Measurements from ENCODE around the gene SNAPC2.
"Not testable (repeated sequence)": the region's sequence is repeated elsewhere in the genome, so short reads cannot be mapped to it uniquely, and the experiment has no call there.

The SNAPC2 gene

DNA sequence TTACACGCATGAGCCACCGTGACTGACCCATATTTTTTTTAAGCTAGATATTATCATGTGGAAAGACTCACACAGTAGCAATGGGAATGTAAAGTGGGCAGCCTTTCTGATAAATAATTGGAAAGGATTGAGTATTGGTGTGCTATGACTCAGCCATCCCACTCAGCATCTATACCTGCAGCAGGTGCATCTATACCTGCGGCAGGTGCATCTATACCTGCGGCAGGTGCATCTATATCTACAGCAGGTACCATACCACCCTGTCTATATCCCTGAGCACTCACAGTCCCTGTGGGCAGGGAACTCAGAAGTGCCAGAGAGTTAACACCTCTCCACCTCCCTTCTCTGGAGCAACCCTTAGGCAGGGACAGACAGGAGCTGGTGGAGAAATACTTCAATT is 37.0 kb upstream of the SNAPC2 start:
- TF ChIP-seq, protein P1, sequence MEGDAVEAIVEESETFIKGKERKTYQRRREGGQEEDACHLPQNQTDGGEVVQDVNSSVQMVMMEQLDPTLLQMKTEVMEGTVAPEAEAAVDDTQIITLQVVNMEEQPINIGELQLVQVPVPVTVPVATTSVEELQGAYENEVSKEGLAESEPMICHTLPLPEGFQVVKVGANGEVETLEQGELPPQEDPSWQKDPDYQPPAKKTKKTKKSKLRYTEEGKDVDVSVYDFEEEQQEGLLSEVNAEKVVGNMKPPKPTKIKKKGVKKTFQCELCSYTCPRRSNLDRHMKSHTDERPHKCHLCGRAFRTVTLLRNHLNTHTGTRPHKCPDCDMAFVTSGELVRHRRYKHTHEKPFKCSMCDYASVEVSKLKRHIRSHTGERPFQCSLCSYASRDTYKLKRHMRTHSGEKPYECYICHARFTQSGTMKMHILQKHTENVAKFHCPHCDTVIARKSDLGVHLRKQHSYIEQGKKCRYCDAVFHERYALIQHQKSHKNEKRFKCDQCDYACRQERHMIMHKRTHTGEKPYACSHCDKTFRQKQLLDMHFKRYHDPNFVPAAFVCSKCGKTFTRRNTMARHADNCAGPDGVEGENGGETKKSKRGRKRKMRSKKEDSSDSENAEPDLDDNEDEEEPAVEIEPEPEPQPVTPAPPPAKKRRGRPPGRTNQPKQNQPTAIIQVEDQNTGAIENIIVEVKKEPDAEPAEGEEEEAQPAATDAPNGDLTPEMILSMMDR (IDR thresholded peaks at IDR 0.05), result no peak
- no peak for TF ChIP-seq ZFX (IDR thresholded peaks at IDR 0.05; ENCODE audit: borderline replicate concordance)
- H3K27ac ChIP-seq, result no peak overlapping the region

DNA sequence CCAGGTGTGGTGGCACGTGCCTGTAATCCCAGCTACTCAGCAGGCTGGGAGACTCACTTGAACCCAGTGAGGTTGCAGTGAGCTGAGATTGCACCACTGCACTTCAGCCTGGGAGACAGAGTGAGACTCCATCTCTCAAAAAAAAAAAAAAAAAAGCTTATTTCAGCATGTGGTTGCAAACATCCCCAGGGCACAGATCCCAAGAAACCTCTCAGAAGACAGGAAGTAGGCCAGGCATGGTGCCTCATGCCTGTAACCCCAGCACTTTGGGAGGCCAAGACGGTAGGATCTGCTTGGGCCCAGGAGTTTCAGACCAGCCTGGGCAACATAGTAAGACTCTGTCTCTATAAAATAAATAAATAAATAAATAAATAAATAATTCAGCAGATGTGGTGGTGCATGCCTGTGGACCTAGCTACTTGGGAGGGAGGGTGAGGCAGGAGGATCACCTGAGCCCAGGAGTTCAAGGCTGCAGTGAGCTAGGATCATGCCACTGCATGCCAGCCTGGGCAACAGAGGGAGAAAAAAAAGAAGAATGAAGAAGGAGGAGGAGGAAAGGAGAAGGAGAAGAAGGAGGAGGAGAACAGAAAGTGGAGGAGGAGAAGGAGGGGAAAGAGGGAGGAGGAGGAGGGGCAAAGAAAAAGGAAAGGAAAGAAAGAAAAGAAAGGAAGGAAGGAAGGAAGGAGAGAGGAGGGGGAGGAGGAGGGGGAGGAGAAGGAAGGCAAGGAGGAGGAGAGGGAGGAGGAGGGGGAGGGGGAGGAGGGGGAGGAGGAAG is 36.2 kb upstream of the SNAPC2 start:
- H3K27ac ChIP-seq, result no peak overlapping the region
- TF ChIP-seq ZFX (IDR thresholded peaks at IDR 0.05; ENCODE audit: borderline replicate concordance), result no peak
- TF ChIP-seq, protein P1 (IDR thresholded peaks at IDR 0.05), result no peak

DNA sequence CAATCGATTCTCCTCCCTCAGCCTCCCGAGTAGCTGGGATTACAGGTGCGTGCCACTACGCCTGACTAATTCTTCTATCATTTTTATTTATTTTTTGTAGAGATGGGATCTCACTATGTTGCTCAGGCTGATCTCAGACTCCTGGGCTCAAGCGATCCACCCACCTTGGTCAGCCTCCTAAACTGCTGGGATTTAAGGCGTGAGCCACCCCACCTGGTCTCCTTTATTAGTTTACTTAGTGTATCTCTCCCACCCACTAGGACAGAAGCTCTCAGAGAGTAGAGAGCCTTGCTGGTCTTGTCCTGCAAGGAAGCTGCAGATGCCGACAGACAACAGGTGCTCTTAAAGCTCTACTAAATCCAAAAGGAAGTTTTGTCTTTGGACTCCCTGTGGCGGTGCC is 34.3 kb upstream of the SNAPC2 start:
- no peak for TF ChIP-seq ZFX (IDR thresholded peaks at IDR 0.05; ENCODE audit: borderline replicate concordance)
- TF ChIP-seq, protein P1 (IDR thresholded peaks at IDR 0.05), result no peak

DNA sequence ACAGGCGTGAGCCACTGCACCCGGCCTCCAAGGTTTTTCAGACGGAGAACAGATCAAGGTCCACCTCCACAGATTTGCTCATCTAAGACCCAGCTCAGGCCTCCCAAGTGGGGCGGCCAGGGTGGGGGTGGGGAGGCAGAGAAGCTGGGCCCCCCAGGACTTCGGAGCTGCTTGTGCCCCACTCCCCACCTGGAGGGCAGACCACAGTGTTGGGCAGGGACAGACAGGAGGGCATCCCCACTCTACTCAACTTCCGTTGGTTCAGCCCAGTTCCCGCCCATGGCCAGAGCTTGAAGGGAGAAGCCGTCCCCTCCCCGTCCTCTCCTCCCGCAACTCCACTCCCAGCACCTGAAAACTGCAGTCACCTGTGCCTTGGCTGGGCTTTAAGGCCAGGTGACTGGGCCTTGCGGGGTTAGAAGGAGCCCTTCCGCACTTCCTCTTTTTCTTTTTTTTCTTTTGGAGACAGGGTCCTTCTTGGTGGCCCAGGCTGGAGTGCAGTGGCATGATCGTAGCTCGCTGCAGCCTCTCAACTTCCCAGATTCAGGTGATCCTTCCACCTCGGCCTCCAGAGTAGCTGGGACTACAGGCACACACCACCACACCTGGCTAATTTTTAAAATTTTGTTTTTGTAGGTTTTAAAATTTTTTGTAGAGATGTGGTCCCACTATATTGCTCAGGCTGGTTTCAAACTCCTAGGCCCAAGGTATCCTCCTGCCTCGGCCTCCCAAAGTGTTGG is 32.6 kb upstream of the SNAPC2 start:
- TF ChIP-seq, protein P1 (IDR thresholded peaks at IDR 0.05), result no peak
- no peak for TF ChIP-seq ZFX (IDR thresholded peaks at IDR 0.05; ENCODE audit: borderline replicate concordance)
- H3K27ac ChIP-seq, result no peak overlapping the region

More for the DNA sequence above, 34.3 kb upstream of the SNAPC2 start:
- H3K27ac ChIP-seq, result no peak overlapping the region

DNA sequence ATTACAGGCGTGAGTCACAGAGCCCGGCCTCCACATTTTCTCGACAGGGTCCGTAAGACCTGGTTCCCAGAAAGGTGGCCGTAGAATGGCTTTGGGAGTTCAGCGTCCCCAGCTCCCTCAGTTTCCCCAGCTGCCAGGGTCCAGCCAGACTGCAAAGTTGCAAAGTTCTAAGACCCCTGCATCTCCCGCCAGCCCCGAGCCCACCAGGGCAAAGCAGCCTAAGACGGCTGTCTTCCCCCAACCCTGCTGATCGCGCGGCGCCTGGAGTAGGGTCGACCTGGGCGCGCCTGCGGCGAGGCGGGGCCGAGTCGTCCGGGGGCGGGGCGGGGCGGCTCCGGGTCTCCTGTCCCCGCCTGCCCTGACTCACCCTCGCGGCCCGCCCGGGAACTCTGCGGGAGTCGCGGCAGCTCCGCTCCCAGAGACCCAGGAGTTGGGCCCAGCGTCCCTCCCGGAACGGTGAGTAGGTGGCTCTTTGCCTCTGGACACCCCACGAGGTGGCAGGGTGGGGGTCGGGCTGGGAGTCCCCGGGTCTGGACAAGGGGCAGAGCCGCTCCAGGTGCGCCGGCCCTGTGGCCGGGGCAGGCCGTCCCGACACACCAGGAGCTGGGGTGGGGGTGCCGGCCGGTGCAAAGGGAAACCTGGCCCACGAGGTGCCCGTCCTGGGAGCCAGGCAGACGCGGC is 31.9 kb upstream of the SNAPC2 start, which contains the start of gene LRRC8E:
TSS of gene LRRC8E (plus strand) at position 366 of the 681 bp plus-strand sequence. CDS start 7,094 bp downstream, outside the sequence.
- no peak for TF ChIP-seq ZFX (IDR thresholded peaks at IDR 0.05; ENCODE audit: borderline replicate concordance)
- TF ChIP-seq, protein P1 (IDR thresholded peaks at IDR 0.05), result no peak
- H3K27ac ChIP-seq, result peak within 1 kb of the TSS; percentile 36; the same call in 1 of the 2 replicates

DNA sequence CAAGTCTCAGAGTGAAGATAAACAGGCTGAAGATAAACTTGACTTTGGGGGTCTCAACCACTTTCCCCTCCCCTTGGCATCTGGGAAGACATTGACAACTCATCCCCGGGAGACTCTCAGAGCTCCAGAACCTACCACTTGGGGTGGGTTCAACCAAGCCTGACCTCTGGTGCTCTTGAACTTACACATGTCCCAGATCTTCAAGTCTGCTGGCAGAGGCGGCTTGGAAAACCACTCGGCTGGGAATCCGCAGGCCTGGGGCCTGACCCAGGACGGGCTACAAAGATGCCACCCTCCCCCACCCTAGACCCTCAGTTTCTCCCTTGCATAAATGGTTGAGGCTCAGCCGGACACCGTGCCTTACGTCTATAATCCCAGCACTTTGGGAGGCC is 31.3 kb upstream of the SNAPC2 start:
- H3K27ac ChIP-seq, result peak overlapping the region; percentile 36; the same call in 1 of the 2 replicates
- TF ChIP-seq, protein P1 (IDR thresholded peaks at IDR 0.05), result no peak
- no peak for TF ChIP-seq ZFX (IDR thresholded peaks at IDR 0.05; ENCODE audit: borderline replicate concordance)

DNA sequence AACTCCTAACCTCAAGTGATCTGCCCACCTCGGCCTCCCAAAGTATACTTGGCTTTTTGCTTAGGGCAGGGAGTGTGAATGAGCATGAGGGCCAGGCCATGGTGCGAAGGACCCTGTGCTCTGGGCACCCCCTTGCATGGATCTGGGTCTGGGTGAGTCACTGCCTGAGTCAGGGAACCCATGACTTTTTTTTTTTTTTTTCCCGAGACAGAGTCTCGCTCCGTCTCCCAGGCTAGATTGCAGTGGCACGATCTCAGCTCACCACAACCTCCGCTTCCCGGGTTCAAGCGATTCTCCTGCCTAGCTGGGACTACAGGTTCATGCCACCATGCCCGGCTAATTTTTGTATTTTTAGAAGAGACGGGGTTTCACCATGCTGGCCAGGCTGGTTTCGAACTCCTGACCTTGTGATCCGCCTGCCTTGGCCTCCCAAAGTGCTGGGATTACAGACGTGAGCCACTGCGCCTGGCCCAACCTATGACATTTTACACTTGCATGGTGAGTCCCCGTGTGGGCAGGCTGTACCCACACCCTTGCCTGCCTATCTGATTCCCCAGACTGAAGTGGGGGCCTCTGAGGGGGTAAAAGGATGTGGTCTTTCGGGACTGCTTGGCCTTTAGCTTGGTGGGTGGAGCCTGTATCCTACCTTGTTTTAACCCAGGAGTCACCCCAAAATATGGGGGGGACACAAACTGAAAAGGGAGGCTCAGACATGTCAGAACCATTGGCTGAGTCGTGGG is 26.6 kb upstream of the SNAPC2 start:
- not testable (repeated sequence) for H3K27ac ChIP-seq
